ENCODE measurements around the gene CHD6. TPM values are rescaled to one million over a fixed set of nuclear protein-coding genes. Genes with fewer than 3 reads are reported as not detected.

Gene CHD6
- total RNA-seq, 1 experiment from 2014 or later, result 46.7 TPM

DNA sequence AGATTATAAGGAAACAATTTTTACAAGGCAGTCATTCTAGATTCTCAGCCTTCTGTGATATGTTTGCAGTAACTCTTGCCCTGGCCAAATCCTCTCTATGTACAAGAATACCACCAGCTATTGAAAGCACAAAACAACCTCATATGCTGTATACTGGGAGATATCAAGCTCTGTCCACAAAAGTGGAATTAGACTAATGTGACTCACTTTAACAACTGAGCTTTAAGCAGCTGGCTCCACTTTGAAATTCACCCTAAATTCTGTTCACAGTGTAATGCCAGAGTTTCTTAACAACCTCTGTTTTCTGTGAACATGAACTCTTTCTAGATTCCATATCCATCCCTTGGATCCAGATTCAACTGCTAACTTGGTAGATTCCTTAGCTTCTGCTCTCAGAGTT, 47.6 kb downstream of the CHD6 start:
- intact Hi-C loops (cut with micrococcal nuclease; ENCODE audit: unreplicated experiment), result no loop called here
- no peak for DNase-seq (ENCODE audit: low spot score)
- peaks cover 8% of the 10 kb centered on the region for H3K4me1 ChIP-seq (ENCODE audit: insufficient read depth, low read length, poor library complexity, severe bottlenecking)
- TF ChIP-seq, protein P1, sequence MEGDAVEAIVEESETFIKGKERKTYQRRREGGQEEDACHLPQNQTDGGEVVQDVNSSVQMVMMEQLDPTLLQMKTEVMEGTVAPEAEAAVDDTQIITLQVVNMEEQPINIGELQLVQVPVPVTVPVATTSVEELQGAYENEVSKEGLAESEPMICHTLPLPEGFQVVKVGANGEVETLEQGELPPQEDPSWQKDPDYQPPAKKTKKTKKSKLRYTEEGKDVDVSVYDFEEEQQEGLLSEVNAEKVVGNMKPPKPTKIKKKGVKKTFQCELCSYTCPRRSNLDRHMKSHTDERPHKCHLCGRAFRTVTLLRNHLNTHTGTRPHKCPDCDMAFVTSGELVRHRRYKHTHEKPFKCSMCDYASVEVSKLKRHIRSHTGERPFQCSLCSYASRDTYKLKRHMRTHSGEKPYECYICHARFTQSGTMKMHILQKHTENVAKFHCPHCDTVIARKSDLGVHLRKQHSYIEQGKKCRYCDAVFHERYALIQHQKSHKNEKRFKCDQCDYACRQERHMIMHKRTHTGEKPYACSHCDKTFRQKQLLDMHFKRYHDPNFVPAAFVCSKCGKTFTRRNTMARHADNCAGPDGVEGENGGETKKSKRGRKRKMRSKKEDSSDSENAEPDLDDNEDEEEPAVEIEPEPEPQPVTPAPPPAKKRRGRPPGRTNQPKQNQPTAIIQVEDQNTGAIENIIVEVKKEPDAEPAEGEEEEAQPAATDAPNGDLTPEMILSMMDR (conservative IDR thresholded peaks at IDR 0.05; ENCODE audit: low read depth, low read length), result no peak
- TF ChIP-seq EZH2 (IDR thresholded peaks at IDR 0.05; ENCODE audit: borderline replicate concordance, low read depth, low read length, poor library complexity, severe bottlenecking), result no peak
- H3K27ac ChIP-seq (ENCODE audit: low read depth, low read length, poor library complexity, severe bottlenecking), result no peak overlapping the region
- POLR2A ChIA-PET (ENCODE audit: low non-redundant PET), result no interaction called here
- H3K4me3 ChIP-seq (ENCODE audit: low read depth, low read length, poor library complexity, severe bottlenecking), result no peak overlapping the region
- CTCF ChIA-PET, result no interaction called here
- H3K9me3 ChIP-seq (ENCODE audit: low read depth, low read length, poor library complexity, severe bottlenecking), result peaks cover 13% of the 10 kb centered on the region
- BruUV-seq (replicated peaks), result no TSS peak
- no peaks in the 10 kb centered on the region for H3K36me3 ChIP-seq (ENCODE audit: insufficient read depth, low read length, poor library complexity, severe bottlenecking)
- no peaks in the 10 kb centered on the region for H3K27me3 ChIP-seq (replicated peaks; ENCODE audit: insufficient read depth, low read depth, low read length, poor library complexity)

GRCh38 chr20:41567615-41568014, 50.6 kb downstream of the CHD6 start:
- H3K36me3 ChIP-seq (ENCODE audit: insufficient read depth, low read length, poor library complexity, severe bottlenecking), result no peaks in the 10 kb centered on the region
- CTCF ChIA-PET, result interaction anchor here (0.7 kb wide), 1 partner anchor 26 kb away, joined by 3 read pairs; no protein-coding TSS in a partner anchor
- no peaks in the 10 kb centered on the region for H3K27me3 ChIP-seq (replicated peaks; ENCODE audit: insufficient read depth, low read depth, low read length, poor library complexity)
- H3K9me3 ChIP-seq (ENCODE audit: low read depth, low read length, poor library complexity, severe bottlenecking), result no peaks in the 10 kb centered on the region
- intact Hi-C loops (cut with micrococcal nuclease; ENCODE audit: unreplicated experiment), result no loop called here
- no peak for TF ChIP-seq EZH2 (IDR thresholded peaks at IDR 0.05; ENCODE audit: borderline replicate concordance, low read depth, low read length, poor library complexity, severe bottlenecking)
- TF ChIP-seq, protein P1 (conservative IDR thresholded peaks at IDR 0.05; ENCODE audit: low read depth, low read length), result no peak
- DNase-seq (ENCODE audit: low spot score), result no peak
- H3K4me1 ChIP-seq (ENCODE audit: insufficient read depth, low read length, poor library complexity, severe bottlenecking), result peaks cover 3% of the 10 kb centered on the region
- no peak overlapping the region for H3K4me3 ChIP-seq (ENCODE audit: low read depth, low read length, poor library complexity, severe bottlenecking)
- BruUV-seq (replicated peaks), result no TSS peak
- POLR2A ChIA-PET (ENCODE audit: low non-redundant PET), result no interaction called here
- no peak overlapping the region for H3K27ac ChIP-seq (ENCODE audit: low read depth, low read length, poor library complexity, severe bottlenecking)

DNA sequence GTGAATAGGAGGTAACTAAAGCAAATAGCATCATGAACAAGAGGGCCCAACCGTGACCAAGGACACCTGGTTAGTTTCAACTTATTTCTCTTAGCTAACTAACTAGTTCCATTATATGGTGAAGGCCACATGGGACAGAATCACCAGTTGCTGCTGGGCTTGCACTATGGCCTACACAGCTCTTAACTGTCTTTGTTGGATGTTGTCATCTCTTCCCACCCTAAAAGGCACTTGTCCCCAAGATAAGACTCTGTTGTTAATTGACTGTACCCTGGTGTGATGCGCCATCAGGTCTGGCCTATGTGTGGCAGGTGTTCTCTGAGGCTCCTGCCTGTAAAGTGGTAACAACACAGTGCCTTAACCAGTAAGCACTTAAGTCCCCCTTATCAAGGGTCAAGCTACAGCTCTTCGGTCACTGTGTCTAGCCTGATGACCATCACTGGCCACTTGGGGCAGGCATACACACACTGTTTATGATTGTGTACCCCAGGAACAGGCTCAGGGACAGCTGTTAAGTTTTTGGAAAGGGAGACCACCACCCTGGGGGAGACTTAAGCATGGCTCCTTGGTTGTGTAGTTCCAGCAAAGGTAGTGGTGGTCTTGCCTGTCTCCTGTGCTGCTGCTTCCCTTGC, 51.2 kb downstream of the CHD6 start:
- POLR2A ChIA-PET (ENCODE audit: low non-redundant PET), result no interaction called here
- CTCF ChIA-PET, result no interaction called here
- H3K9me3 ChIP-seq (ENCODE audit: low read depth, low read length, poor library complexity, severe bottlenecking), result no peaks in the 10 kb centered on the region
- intact Hi-C loops (cut with micrococcal nuclease; ENCODE audit: unreplicated experiment), result no loop called here
- no TSS peak for BruUV-seq (replicated peaks)
- H3K4me3 ChIP-seq (ENCODE audit: low read depth, low read length, poor library complexity, severe bottlenecking), result no peak overlapping the region
- H3K27ac ChIP-seq (ENCODE audit: low read depth, low read length, poor library complexity, severe bottlenecking), result no peak overlapping the region
- DNase-seq (ENCODE audit: low spot score), result no peak
- peaks cover 3% of the 10 kb centered on the region for H3K4me1 ChIP-seq (ENCODE audit: insufficient read depth, low read length, poor library complexity, severe bottlenecking)
- TF ChIP-seq, protein P1 (conservative IDR thresholded peaks at IDR 0.05; ENCODE audit: low read depth, low read length), result no peak
- TF ChIP-seq EZH2 (IDR thresholded peaks at IDR 0.05; ENCODE audit: borderline replicate concordance, low read depth, low read length, poor library complexity, severe bottlenecking), result no peak
- H3K27me3 ChIP-seq (replicated peaks; ENCODE audit: insufficient read depth, low read depth, low read length, poor library complexity), result no peaks in the 10 kb centered on the region
- H3K36me3 ChIP-seq (ENCODE audit: insufficient read depth, low read length, poor library complexity, severe bottlenecking), result no peaks in the 10 kb centered on the region

Measured in A673 (cell line).